BJ (cell line): ENCODE data around the gene BRICD5. TPM values are rescaled to one million over a fixed set of nuclear protein-coding genes. Genes with fewer than 3 reads are reported as not detected.

ENCODE experiments used
- CTCF ChIA-PET: fragments of 350-600 bp; formaldehyde crosslinking; extraction: SDS; loops from one replicate; lab custom pipeline; 2021; ENCODE audit warnings: antibody characterized with exemption, inconsistent platforms; lab: Yijun Ruan, JAX
- POLR2A ChIA-PET: fragments of 300-600 bp; sonication (Branson Sonifier 250); formaldehyde crosslinking; extraction: SDS; loops from one replicate; lab custom pipeline; 2021; ENCODE audit warnings: antibody characterized with exemption; lab: Charles Lee
- DNase-seq: peaks from one replicate; pipeline ENCODE4 v3.0.0-alpha.2; 2011; ENCODE audit warnings: low read depth
- H3K27me3 ChIP-seq: 2 replicates; pipeline ENCODE4 v1.6.0; 2011; ENCODE audit warnings: low read length; ENCODE audit not compliant: control insufficient read depth, insufficient read depth
- H3K36me3 ChIP-seq: 2 replicates; pipeline ENCODE4 v1.5.1; 2011; ENCODE audit warnings: low read length; ENCODE audit not compliant: control insufficient read depth, insufficient read depth
- H3K4me3 ChIP-seq: 2 replicates; pipeline ENCODE4 v1.5.1; 2011; ENCODE audit warnings: low read depth, mild to moderate bottlenecking, control low read depth, low read length
- polyA plus RNA-seq: library from polyadenylated mRNA; depleted of rRNA; stranded (reverse); fragments of >200 nt; gene quantifications from 2 replicates; pipeline ENCODE4 v1.2.3, GENCODE V29; 2011
- TF ChIP-seq, protein P1 (sequence below): IDR thresholded peaks from 2 replicates; pipeline ENCODE4 v1.5.1; 2011; ENCODE audit warnings: low read depth, mild to moderate bottlenecking, control low read depth, inconsistent platforms, low read length, moderate library complexity; ENCODE audit not compliant: insufficient read depth

BRICD5 gene
- polyA plus RNA-seq, 1 experiment = 1.5 TPM

DNA sequence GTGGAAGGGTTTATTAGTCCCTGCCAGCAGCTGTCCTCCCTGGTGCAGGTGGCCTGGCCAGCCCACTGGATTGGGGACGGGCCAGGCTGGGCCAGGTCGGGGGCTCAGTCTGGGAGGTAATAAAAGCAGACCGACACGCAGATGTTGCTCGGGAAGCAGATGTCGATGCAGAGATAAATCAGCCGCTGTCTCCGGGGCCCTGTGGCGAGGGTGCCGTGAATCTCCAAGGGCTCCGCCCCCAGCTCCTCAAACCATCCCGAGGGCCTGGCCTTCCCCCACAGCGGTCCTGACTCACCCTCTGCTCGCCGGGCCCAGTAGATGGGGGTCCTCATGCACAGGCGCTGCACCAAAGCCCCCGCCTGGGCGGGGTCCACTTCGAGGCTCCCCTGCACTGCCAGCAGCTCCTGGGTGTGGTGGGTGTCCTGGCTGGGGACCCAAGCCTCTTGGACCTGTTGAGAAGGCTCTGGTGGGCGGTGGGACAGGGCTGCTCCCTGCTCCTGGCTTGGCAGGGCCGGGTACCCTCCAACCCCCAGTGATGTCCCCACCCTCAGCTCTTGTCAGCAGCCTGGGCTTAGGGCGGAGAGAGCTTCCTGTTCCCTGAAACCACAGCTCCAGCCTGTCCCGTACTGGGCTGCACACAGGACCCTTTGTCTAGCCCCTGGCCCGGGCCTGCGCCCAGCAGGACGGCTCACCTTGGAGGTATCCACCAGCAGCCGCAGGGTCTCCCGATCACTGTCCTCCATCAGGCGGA is 1.2 kb downstream of the BRICD5 start:
- no peak overlapping the region for H3K4me3 ChIP-seq
- TF ChIP-seq, protein P1, sequence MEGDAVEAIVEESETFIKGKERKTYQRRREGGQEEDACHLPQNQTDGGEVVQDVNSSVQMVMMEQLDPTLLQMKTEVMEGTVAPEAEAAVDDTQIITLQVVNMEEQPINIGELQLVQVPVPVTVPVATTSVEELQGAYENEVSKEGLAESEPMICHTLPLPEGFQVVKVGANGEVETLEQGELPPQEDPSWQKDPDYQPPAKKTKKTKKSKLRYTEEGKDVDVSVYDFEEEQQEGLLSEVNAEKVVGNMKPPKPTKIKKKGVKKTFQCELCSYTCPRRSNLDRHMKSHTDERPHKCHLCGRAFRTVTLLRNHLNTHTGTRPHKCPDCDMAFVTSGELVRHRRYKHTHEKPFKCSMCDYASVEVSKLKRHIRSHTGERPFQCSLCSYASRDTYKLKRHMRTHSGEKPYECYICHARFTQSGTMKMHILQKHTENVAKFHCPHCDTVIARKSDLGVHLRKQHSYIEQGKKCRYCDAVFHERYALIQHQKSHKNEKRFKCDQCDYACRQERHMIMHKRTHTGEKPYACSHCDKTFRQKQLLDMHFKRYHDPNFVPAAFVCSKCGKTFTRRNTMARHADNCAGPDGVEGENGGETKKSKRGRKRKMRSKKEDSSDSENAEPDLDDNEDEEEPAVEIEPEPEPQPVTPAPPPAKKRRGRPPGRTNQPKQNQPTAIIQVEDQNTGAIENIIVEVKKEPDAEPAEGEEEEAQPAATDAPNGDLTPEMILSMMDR = no peak
- no peaks in the 10 kb centered on the region for H3K27me3 ChIP-seq
- CTCF ChIA-PET = no interaction called here
- POLR2A ChIA-PET = interaction anchor here (0.6 kb wide), 1 partner anchor 15 kb away, joined by 3 read pairs; no protein-coding TSS in a partner anchor
- DNase-seq = no peak
- H3K36me3 ChIP-seq = peaks cover 19% of the 10 kb centered on the region

DNA sequence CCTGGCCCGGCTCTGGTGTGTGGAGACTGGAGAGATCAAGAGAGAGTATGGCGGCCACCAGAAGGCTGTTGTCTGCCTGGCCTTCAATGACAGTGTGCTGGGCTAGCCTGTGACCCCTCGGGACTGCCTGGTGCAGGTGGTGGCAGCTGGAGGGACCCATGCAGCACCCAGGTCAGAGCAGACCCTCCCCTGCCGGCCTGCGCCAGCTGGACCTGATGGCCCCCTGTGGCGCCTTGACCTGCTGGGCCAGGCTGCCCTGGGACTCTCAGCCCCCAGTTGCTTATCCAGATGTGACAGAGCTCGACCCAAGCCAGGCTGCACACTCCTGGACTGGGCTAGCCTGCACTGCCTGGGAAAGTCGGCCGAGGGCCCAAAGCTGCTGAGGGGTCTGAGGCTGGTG is 1.9 kb downstream of the BRICD5 start:
- TF ChIP-seq, protein P1 = no peak
- Histone ChIP-seq H3K36me3 (peaks cover 19% of the 10 kb centered on the region), H3K4me3 (no peak overlapping the region), H3K27me3 (no peaks in the 10 kb centered on the region)
- ChIA-PET CTCF (no interaction called here), POLR2A (interaction anchor here (0.6 kb wide), 1 partner anchor 15 kb away, joined by 3 read pairs; no protein-coding TSS in a partner anchor)
- DNase-seq = no peak

DNA sequence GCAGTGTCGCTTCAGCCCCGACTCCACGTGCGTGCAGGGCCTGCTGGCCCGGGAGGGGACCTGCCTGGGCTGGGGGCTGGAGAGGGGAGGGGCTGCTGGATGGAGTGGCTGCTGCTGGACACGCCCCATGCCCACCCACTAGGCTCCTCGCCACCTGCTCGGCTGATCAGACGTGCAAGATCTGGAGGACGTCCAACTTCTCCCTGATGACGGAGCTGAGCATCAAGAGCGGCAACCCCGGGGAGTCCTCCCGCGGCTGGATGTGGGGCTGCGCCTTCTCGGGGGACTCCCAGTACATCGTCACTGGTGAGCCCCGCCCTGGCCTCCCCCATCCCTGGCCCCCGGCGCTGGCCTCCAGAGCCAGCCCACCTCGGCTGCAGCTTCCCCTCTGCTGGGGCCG is 2.4 kb downstream of the BRICD5 start:
- no peaks in the 10 kb centered on the region for H3K27me3 ChIP-seq
- peaks cover 19% of the 10 kb centered on the region for H3K36me3 ChIP-seq
- ChIA-PET CTCF (no interaction called here), POLR2A (no interaction called here)
- DNase-seq = no peak
- TF ChIP-seq, protein P1 = no peak
- H3K4me3 ChIP-seq = no peak overlapping the region

DNA sequence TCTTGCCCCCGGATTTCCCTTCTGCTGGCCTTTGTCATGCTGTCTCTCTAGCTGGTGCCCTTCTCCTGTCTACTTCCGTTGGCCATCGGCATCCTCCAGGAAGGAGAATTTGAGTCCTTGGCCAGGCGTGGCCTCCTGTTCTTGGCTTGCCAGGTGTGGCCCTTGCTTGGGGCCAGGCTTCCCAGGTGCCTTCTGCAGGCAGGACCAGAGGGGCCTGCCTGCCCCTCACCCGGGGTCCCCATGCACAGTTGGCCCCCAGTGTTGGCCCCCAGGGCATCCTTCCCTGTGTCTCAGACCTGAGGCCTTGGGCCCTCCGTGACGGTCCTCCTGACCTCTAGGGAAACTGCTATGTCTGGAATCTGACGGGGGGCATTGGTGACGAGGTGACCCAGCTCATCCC is 2.8 kb downstream of the BRICD5 start:
- ChIA-PET CTCF (no interaction called here), POLR2A (no interaction called here)
- TF ChIP-seq, protein P1 = no peak
- H3K4me3 ChIP-seq = no peak overlapping the region
- DNase-seq = no peak
- H3K36me3 ChIP-seq = peaks cover 19% of the 10 kb centered on the region
- no peaks in the 10 kb centered on the region for H3K27me3 ChIP-seq

DNA sequence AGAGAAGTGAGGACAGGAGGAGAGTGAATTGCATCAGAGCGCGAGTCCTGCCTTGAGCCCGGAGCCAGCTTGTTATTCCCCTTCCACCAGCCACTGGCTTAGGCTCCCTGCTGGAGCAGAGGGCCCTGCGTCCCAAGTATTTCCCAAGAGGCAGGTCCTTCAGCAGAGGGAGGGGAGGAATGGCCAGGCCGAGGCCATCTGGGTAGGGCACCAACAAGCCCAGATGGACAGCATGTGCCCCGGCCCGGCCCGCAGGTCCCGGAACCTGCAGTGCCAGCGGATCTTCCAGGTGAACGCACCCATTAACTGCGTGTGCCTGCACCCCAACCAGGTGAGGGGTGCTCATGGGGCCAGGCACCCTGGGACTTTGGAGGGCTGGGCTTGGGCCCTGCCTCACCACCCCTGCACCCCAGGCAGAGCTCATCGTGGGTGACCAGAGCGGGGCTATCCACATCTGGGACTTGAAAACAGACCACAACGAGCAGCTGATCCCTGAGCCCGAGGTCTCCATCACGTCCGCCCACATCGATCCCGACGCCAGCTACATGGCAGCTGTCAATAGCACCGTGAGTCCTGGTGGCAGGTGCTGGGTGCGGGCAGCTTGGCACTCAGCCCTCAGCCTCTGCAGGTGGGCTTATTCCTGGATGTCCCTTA is 3.8 kb downstream of the BRICD5 start:
- TF ChIP-seq, protein P1 = no peak
- ChIA-PET POLR2A (interaction anchor here (1.4 kb wide), 1 partner anchor 7 kb away, joined by 4 read pairs; the partner anchor contains the start of gene PGP), CTCF (no interaction called here)
- Histone ChIP-seq H3K4me3 (no peak overlapping the region), H3K36me3 (peaks cover 16% of the 10 kb centered on the region), H3K27me3 (no peaks in the 10 kb centered on the region)
- no peak for DNase-seq
